HepG2 (cell line): ENCODE data around the gene MYPN. TPM values are rescaled to one million over a fixed set of nuclear protein-coding genes. Genes with fewer than 3 reads are reported as not detected.
A peak's percentile ranks its signal among the peaks of the same experiment; 100 is the strongest.

Experiments
- ATF4 ChIP-seq, 2 experiments: fragments of 450-650 bp in 1 of 2; sonication (generic) in 1 of 2; formaldehyde crosslinking; IDR thresholded peaks; 2 replicates each; pipeline versions ENCODE4 v1.5.0 to v1.8.0; 2020 to 2022; ENCODE audit warnings: mild to moderate bottlenecking in 1 of 2, missing genetic modification reagents in 1 of 2
- CCDC6 ChIP-seq: sonication (generic); formaldehyde crosslinking; IDR thresholded peaks from 2 replicates; pipeline ENCODE4 v1.8.1; 2022; ENCODE audit warnings: mild to moderate bottlenecking, missing genetic modification reagents, moderate library complexity
- DMAP1 ChIP-seq: IDR thresholded peaks from 2 replicates; pipeline ENCODE4 v1.6.1; 2016
- HDAC2 ChIP-seq: sonication (generic); formaldehyde crosslinking; IDR thresholded peaks from 2 replicates; pipeline ENCODE4 v1.4.0; 2020; ENCODE audit warnings: missing genetic modification reagents
- KDM5A ChIP-seq: fragments of 200-600 bp; sonication (generic); IDR thresholded peaks from 2 replicates; pipeline ENCODE4 v1.7.0; 2018; ENCODE audit warnings: antibody characterized with exemption, mild to moderate bottlenecking, low read length, borderline replicate concordance
- KMT2A ChIP-seq: sonication (generic); formaldehyde crosslinking; IDR thresholded peaks from 2 replicates; pipeline ENCODE4 v1.4.0; 2020; ENCODE audit warnings: missing genetic modification reagents
- MED1 ChIP-seq: sonication (generic); formaldehyde crosslinking; IDR thresholded peaks from 2 replicates; pipeline ENCODE4 v1.4.0; 2020; ENCODE audit warnings: missing genetic modification reagents
- MXD1 ChIP-seq: sonication (generic); formaldehyde crosslinking; IDR thresholded peaks from 2 replicates; pipeline ENCODE4 v1.4.0; 2020; ENCODE audit warnings: mild to moderate bottlenecking, missing genetic modification reagents
- NFE2L1 ChIP-seq: sonication (generic); formaldehyde crosslinking; IDR thresholded peaks from 2 replicates; pipeline ENCODE4 v1.4.0; 2020; ENCODE audit warnings: missing genetic modification reagents, mild to moderate bottlenecking, borderline replicate concordance
- NONO ChIP-seq, 2 experiments: fragments of 450-650 bp in 1 of 2; sonication (generic) in 1 of 2; formaldehyde crosslinking in 1 of 2; IDR thresholded peaks in 1 of 2; conservative IDR thresholded peaks in 1 of 2; 2 replicates each; pipeline versions ENCODE4 v1.6.1 to v1.8.0; 2017 to 2022; ENCODE audit warnings: mild to moderate bottlenecking in 1 of 2, missing genetic modification reagents in 1 of 2, moderate library complexity in 1 of 2
- PITX1 ChIP-seq: sonication (generic); formaldehyde crosslinking; IDR thresholded peaks from 2 replicates; pipeline ENCODE4 v1.5.1; 2020; ENCODE audit warnings: mild to moderate bottlenecking, missing genetic modification reagents
- POLR2AphosphoS5 ChIP-seq: IDR thresholded peaks from 2 replicates; pipeline ENCODE4 v1.6.1; 2012; ENCODE audit warnings: low read depth, low read length
- SOX6 ChIP-seq, 2 experiments: fragments of 450-650 bp in 1 of 2; sonication (generic) in 1 of 2; formaldehyde crosslinking in 1 of 2; IDR thresholded peaks; 2 replicates each; pipeline versions ENCODE4 v1.4.0 to v1.6.1; 2017 to 2020; ENCODE audit warnings: antibody characterized with exemption in 1 of 2, mild to moderate bottlenecking in 1 of 2, missing genetic modification reagents in 1 of 2
- ZBTB20 ChIP-seq: sonication (generic); formaldehyde crosslinking; IDR thresholded peaks from 2 replicates; pipeline ENCODE4 v1.8.1; 2023; ENCODE audit warnings: missing genetic modification reagents, low read depth, mild to moderate bottlenecking, borderline replicate concordance
- ZBTB46 ChIP-seq: sonication (generic); formaldehyde crosslinking; IDR thresholded peaks from 2 replicates; pipeline ENCODE4 v1.4.0; 2020; ENCODE audit warnings: mild to moderate bottlenecking, missing genetic modification reagents, borderline replicate concordance
- ZNF225 ChIP-seq: sonication (generic); formaldehyde crosslinking; IDR thresholded peaks from 2 replicates; pipeline ENCODE4 v1.4.0; 2020; ENCODE audit warnings: mild to moderate bottlenecking, missing genetic modification reagents
- ZNF235 ChIP-seq: sonication (generic); formaldehyde crosslinking; IDR thresholded peaks from 2 replicates; pipeline ENCODE4 v1.8.1; 2023; ENCODE audit warnings: mild to moderate bottlenecking, missing genetic modification reagents, borderline replicate concordance
- ZNF263 ChIP-seq: sonication (generic); formaldehyde crosslinking; IDR thresholded peaks from 2 replicates; pipeline ENCODE4 v1.4.0; 2020; ENCODE audit warnings: missing genetic modification reagents
- ZNF333 ChIP-seq: sonication (generic); formaldehyde crosslinking; IDR thresholded peaks from 2 replicates; pipeline ENCODE4 v1.4.0; 2020; ENCODE audit warnings: mild to moderate bottlenecking, missing genetic modification reagents, borderline replicate concordance
- ZNF501 ChIP-seq: sonication (generic); formaldehyde crosslinking; IDR thresholded peaks from 2 replicates; pipeline ENCODE4 v1.5.1; 2020; ENCODE audit warnings: mild to moderate bottlenecking, moderate library complexity, missing genetic modification reagents
- ZNF552 ChIP-seq: sonication (generic); formaldehyde crosslinking; IDR thresholded peaks from 2 replicates; pipeline ENCODE4 v1.9.0; 2022; ENCODE audit warnings: missing genetic modification reagents, mild to moderate bottlenecking, borderline replicate concordance
- ZNF574 ChIP-seq: sonication (generic); formaldehyde crosslinking; IDR thresholded peaks from 2 replicates; pipeline ENCODE4 v1.4.0; 2020; ENCODE audit warnings: missing genetic modification reagents
- ZNF607 ChIP-seq: sonication (generic); formaldehyde crosslinking; IDR thresholded peaks from 2 replicates; pipeline ENCODE4 v1.5.1; 2020; ENCODE audit warnings: missing genetic modification reagents, mild to moderate bottlenecking, borderline replicate concordance
- polyA plus RNA-seq, 8 experiments: library from polyadenylated mRNA; depleted of rRNA in 3 of 8; stranded (reverse) in 7 of 8; unstranded in 1 of 8; fragments of >200 nt; fragmentation: Illumina TruSeq in 4 of 8; extraction: Trizol in 4 of 8; gene quantifications; 2 replicates each; pipeline versions ENCODE4 v1.2.1 to v1.2.3, GENCODE V29; 2011 to 2016; ENCODE audit warnings: low read depth in 4 of 8, missing spikeins in 1 of 8, mixed read lengths in 1 of 8; ENCODE audit not compliant: insufficient read depth in 1 of 8
- total RNA-seq, 5 experiments: library from RNA; depleted of rRNA; stranded (reverse); fragments of >200 nt; fragmentation: Illumina TruSeq; extraction: Trizol; gene quantifications; 2 replicates each; pipeline ENCODE4 v1.2.3, GENCODE V29; 2016; ENCODE audit warnings: low read depth in 1 of 5

Gene MYPN
- total and polyA plus RNA-seq, 2 of the 13 experiments (the other 11 are each of a cell fraction or from before 2014, with no cell fraction given): not detected

GRCh38 chr10:68231106-68231816 is 122.0 kb downstream of the MYPN start (continued):
- no peak for TF ChIP-seq ATF4 (CRISPR knock-in tag; IDR thresholded peaks at IDR 0.05)
- TF ChIP-seq ZNF607 (CRISPR knock-in tag): peak; percentile 88
- TF ChIP-seq ZBTB20: peak; percentile 46; the same call in 1 of the 2 replicates
- no peak for TF ChIP-seq SOX6 (IDR thresholded peaks at IDR 0.05)
- no peak for TF ChIP-seq SOX6 (CRISPR knock-in tag; IDR thresholded peaks at IDR 0.05)
- TF ChIP-seq ZNF225 (CRISPR knock-in tag): peak; percentile 71; the same call in 1 of the 2 replicates
- TF ChIP-seq PITX1: peak; percentile 51; the same call in 1 of the 2 replicates
- 0 out of 2 replicates have a peak, but pooled peaks have one; percentile 26 for TF ChIP-seq ZNF552 (CRISPR knock-in tag)
- TF ChIP-seq MXD1 (CRISPR knock-in tag): peak; percentile 80; the same call in 1 of the 2 replicates
- TF ChIP-seq NONO (IDR thresholded peaks at IDR 0.05): no peak
- no peak for TF ChIP-seq NONO (CRISPR knock-in tag; conservative IDR thresholded peaks at IDR 0.05)
- peak; percentile 31; the same call in 1 of the 2 replicates for TF ChIP-seq ZNF333 (CRISPR knock-in tag)
- TF ChIP-seq ZNF574: peak; percentile 50; the same call in 1 of the 2 replicates
- peak; percentile 55; the same call in 1 of the 2 replicates for TF ChIP-seq ZNF263 (CRISPR knock-in tag)
- TF ChIP-seq HDAC2 (CRISPR knock-in tag): 0 out of 2 replicates have a peak, but pooled peaks have one; percentile 29
- TF ChIP-seq NFE2L1: no peak; the same call in 1 of the 2 replicates
- TF ChIP-seq ZBTB46 (CRISPR knock-in tag): no peak
- TF ChIP-seq KDM5A: no peak
- TF ChIP-seq KMT2A (CRISPR knock-in tag): no peak
- peak; percentile 19; the same call in 1 of the 2 replicates for TF ChIP-seq DMAP1
- TF ChIP-seq MED1 (CRISPR knock-in tag): no peak
- TF ChIP-seq POLR2AphosphoS5: no peak
- TF ChIP-seq ZNF235 (CRISPR knock-in tag): no peak
- peak; percentile 69; the same call in 1 of the 2 replicates for TF ChIP-seq CCDC6 (CRISPR knock-in tag)
- TF ChIP-seq ZNF501 (CRISPR knock-in tag): no peak; the same call in 1 of the 2 replicates
